GM10847 (cell line): ENCODE results near the gene PCDHB10.
"Not testable (repeated sequence)": the region's sequence is repeated elsewhere in the genome, so short reads cannot be mapped to it uniquely, and the experiment has no call there.

Experiments used
- POLR2A ChIP-seq: IDR thresholded peaks from 2 replicates; pipeline ENCODE4 v1.6.1; 2011; ENCODE audit not compliant: insufficient read length; ENCODE audit errors: extremely low read depth

PCDHB10 gene

GRCh38 chr5:141192110-141192725 is at the start of gene PCDHB10:
Gene PCDHB10, plus strand, starts transcription at chr5:141192353. Its CDS starts 200 bp downstream, at chr5:141192553.
- no peak for TF ChIP-seq POLR2A

GRCh38 chr5:141149812-141150211 is 42.3 kb upstream of the PCDHB10 start, which contains the start of gene PCDHB6:
Gene PCDHB6, plus strand, starts transcription at chr5:141150057. Its CDS starts 201 bp downstream, at chr5:141150258.
- no peak for TF ChIP-seq POLR2A

- TF ChIP-seq POLR2A = no peak
Measured at GRCh38 chr5:141150224-141150992, 41.7 kb upstream of the PCDHB10 start.

- TF ChIP-seq POLR2A = no peak
Measured at GRCh38 chr5:141150993-141151325, 41.2 kb upstream of the PCDHB10 start.

GRCh38 chr5:141155540-141156374 is 36.4 kb upstream of the PCDHB10 start:
- no peak for TF ChIP-seq POLR2A

- TF ChIP-seq POLR2A = no peak
Measured at GRCh38 chr5:141172381-141173204, 19.6 kb upstream of the PCDHB10 start, which contains the start of gene PCDHB7. Gene PCDHB7, plus strand, starts transcription at chr5:141172644. Its CDS starts 192 bp downstream, at chr5:141172836.

GRCh38 chr5:141175933-141176332 is 16.2 kb upstream of the PCDHB10 start:
- no peak for TF ChIP-seq POLR2A

- not testable (repeated sequence) for TF ChIP-seq POLR2A
Measured at GRCh38 chr5:141177577-141178191, 14.5 kb upstream of the PCDHB10 start, which contains the start of gene PCDHB8. Gene PCDHB8, plus strand, starts transcription at chr5:141177790. Its CDS starts 245 bp downstream, at chr5:141178035.

- no peak for TF ChIP-seq POLR2A
Measured at GRCh38 chr5:141180313-141180712, 11.8 kb upstream of the PCDHB10 start.

- no peak for TF ChIP-seq POLR2A
Measured at GRCh38 chr5:141182248-141182647, 9.9 kb upstream of the PCDHB10 start, which contains the start of gene PCDHB16. Gene PCDHB16, plus strand, starts transcription at chr5:141182387. Its CDS starts 173 bp downstream, at chr5:141182560.

- TF ChIP-seq POLR2A = no peak
Measured at GRCh38 chr5:141186897-141187512, 5.1 kb upstream of the PCDHB10 start, which contains the start of gene PCDHB9. Gene PCDHB9, plus strand, starts transcription at chr5:141187161. Its CDS starts 158 bp downstream, at chr5:141187319.

GRCh38 chr5:141196363-141196762 is 4.2 kb downstream of the PCDHB10 start:
- TF ChIP-seq POLR2A = no peak
